EH (cell line): ENCODE data around the gene CBLN3.

ENCODE experiments used
- DNase-seq: peaks from one replicate; pipeline ENCODE4 v3.0.0-alpha.2; 2015; ENCODE audit warnings: low read depth

CBLN3 gene

DNA sequence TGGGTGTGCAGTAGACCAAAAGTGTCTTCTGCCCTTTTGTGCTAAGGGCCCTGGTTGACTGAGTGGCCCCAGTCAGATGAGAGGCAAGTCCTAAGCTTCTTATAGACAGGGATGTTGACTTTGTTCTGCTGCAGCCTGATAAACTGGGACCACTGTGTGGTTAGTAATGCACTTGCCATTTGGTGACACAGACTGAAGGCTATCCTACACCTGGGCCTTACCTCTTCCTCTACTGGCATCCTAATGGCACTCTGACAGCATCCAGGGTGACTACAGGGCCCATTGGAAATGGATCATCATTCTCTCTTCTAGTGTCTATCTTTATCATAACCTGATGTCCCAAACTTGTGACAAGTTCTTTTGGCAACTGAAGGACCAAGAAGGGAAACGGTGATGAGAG is 9.8 kb upstream of the CBLN3 start:
- no peak for DNase-seq

DNA sequence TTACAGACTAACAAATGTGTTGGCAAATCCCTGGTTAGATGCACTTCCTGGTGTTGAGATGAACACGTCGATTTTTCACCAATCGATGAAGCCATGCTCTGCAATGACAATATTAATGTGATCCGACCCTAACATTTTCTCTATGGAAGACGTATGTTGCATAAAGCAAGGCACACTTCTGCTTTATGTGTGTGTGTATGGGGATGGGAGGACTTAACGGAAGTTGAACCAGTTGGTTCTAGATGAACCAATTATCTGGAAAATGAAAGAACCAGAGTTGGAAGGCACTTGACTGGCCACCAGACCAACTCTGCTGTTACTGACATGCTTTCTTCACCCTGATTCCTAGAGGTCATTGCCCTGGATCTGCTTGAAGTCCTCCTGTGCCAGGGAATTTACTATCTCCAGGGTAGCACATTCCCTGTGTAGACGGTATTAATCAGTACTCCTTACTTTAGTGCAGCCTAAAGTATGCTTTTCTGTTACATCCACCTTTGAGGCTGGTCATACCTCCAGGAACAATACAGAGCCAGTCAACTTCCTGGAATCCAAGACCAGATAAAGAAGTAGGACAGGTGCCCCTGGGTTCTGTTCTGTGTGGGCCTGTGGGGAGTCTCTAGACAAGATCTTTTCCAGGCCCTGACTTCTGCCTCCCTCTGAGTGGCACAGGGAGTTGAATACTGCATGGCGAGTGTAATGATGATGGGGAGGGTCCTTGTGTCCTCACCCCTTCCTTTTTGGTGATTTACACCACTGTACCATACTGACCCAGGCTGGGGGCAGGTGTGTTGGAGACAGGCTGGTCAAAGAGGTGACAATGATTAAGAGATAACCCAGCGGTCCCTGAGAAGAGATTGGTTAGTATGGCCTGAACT is 9.0 kb upstream of the CBLN3 start:
- no peak for DNase-seq

DNA sequence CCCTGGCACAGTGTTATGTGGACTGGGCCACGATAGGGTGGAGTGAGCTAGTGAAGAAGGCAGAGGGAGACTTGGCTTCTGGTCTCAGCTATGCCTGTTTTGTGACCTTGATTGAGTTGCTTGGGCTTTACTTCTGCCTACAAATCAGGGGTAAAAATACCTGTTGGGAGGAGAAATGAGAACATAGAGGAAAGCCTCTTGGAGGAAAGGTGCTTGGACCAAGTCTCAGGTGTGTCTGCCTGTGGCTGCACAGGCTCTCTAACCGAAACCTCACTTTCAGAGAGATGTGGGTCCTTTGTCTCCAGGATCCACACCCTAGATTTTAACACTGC is 8.2 kb upstream of the CBLN3 start:
- DNase-seq, result no peak

DNA sequence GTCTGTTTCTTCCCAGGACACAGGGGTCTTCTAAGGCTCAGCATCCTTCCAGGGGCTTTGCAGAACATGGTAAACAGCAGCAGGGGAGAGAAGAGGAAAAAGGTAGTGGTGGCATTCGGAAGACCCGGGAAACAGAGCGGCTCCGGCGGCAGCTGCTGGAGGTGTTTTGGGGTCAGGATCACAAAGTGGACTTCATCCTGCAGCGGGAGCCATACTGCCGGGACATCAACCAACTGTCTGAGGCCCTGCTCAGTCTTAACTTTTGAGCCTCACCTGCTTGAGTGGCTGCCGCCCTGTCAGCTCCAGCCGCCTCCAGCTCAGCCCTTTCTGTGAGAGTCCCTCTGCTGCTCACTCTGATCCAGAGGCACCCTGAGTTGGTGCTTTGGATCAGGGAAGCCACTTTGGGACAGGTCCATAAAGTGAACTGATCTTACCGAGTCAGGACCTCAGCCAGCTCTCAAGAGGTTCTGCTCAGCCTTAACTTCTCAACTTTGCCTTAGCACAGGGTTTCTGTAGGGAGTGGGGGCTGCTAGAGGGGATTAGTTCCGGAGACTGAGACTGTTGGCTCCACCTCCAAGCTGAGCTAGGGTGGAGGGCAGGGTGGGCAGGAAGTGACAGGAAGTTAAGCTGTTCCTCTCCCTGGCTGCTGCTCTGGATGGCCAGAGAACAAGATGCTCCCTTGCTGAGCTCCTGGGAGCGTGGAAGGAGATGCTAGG is 7.7 kb upstream of the CBLN3 start:
- DNase-seq, result no peak

DNA sequence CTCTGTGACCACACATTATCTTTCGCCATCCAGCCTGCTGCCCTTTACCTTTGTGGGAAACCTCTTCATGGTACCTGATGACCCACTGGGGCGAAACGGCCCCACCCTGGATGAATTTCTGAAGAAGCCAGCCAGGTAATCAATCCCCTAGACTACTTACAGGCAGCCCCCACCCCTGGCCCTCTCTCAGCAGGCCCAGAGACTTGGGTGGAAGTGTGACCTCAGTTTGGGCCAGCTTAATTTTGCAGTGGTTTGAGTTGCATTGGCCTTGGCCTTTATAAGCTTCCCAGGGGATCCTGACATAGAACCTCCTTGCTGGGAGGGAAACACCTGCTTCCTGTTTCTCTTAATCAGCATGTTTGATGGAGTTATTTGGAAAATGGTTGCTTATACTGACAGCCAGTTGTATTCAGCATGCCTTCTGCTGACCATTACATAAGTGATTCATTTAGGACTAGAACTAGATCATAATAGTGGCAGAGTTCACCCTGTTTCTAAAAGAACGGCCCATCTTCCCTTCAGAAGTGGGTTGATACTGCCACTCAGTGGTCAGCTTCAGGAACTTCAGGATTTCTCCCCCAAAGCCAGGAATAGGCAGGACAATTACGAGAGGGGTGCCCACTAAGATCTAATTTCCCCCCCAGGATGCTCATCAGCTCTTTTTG is 7.0 kb upstream of the CBLN3 start:
- DNase-seq, result peak; percentile 82

DNA sequence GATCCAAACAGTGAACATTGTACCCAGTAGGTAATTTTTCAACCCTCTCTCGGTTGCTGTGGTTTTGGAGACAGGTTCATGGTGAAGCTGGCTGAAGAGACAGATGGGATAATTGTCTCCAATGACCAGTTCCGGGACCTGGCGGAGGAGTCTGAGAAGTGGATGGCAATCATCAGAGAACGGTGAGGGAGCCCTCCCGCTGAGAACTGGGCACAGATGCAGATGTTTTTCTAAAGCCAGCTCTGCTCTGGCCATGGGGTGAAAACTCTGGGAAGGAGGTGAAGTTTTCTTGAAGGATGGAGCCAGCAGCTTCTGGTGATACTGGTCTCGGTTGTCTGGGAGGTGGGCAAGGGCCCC is 6.5 kb upstream of the CBLN3 start:
- DNase-seq, result no peak

DNA sequence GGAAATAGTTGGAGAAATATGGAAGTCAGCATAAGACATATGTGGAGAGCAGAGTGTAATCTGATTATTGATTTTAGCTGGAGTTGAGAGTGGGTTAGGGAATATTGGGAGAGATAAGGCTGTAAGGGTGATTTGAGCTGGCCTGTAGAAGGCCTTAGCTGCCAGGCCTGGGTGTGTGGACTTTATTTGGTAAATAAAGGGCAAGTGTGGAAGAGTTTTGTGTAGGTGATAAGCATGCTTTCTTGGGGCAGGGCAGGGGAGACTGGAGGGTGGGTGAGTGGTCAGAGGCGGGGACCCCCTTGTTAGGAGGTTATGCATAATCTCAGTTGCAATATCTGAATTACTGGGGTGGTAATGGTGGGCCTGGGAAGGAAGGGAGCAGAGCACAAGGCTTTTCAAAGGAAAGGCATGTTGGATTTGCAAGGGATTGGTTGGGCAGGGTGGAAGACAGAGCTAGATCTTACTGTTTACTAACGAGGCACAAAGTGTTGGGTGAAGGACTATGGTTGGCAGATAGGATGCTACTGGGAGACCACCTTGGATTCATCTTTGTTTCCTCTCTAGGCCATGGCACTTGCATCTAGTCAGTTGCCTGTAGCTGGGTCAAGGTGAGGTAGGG is 5.8 kb upstream of the CBLN3 start:
- DNase-seq, result no peak

DNA sequence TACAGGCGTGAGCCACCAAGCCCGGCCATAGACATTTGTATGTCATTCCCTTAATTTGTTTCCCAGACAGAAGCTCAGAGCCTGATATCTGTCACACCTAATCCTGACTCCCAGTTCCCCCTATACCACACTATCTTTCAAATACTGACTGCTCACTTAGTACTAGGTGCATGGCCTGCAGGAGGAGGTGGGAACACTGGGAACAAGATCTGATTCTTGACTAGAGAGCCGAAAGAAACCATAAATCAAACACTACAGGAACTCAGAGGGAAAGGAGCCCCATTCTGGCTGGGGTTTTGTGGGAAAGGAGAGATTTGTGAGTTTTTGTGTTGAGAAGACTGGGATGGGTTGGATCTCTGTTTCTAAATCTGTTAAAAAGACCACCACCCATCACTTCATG is 5.2 kb upstream of the CBLN3 start:
- no peak for DNase-seq

DNA sequence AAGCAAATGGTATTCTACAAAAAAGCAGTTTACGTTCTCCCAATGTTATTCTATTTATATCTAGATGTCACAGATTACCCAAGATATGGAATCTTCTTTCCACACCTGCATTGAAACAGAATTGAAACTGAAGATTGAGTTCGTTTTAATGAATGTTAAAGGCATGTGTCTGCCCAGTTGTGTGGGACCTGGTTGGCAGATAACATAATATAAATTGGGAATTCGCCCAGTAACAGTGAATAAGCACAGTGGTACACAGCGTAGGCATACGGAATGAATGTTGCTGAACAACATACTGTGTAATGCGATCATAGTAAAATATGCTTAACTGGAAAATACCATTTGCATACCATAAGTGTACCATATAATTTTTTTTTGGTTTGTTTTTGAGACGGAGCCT is 4.6 kb upstream of the CBLN3 start:
- DNase-seq, result no peak

DNA sequence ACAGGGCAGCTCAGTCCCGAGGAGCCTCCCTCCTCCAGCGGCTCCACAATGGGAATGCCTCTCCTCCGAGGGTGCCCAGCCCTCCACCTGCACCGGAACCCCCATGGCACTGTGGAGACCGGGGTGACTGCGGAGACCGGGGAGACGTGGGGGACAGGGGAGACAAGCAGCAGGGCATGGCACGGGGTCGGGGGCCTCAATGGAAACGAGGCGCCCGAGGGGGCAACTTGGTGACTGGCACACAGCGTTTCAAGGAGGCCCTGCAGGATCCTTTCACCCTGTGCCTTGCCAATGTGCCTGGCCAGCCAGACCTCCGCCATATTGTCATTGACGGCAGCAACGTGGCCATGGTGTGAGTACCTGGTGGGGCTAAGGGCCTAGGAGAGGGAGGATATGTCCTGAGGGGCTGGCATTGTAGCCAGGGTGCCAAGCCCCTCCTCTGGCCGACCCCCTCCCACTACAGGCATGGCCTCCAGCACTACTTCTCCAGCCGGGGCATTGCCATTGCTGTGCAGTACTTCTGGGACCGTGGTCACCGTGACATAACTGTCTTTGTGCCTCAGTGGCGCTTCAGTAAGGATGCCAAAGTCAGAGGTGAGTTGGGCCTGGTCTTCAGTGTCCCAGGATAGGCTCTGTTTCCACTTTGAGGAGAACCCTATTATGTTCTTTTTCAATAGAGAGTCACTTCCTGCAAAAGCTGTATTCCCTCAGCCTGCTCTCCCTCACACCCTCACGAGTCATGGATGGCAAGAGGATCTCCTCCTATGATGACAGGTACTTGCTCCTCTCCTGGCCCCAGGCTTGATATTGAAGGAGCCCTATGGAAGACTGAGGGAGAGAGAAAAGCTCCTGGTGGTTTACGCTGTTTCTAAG is 3.0 kb upstream of the CBLN3 start:
- no peak for DNase-seq

DNA sequence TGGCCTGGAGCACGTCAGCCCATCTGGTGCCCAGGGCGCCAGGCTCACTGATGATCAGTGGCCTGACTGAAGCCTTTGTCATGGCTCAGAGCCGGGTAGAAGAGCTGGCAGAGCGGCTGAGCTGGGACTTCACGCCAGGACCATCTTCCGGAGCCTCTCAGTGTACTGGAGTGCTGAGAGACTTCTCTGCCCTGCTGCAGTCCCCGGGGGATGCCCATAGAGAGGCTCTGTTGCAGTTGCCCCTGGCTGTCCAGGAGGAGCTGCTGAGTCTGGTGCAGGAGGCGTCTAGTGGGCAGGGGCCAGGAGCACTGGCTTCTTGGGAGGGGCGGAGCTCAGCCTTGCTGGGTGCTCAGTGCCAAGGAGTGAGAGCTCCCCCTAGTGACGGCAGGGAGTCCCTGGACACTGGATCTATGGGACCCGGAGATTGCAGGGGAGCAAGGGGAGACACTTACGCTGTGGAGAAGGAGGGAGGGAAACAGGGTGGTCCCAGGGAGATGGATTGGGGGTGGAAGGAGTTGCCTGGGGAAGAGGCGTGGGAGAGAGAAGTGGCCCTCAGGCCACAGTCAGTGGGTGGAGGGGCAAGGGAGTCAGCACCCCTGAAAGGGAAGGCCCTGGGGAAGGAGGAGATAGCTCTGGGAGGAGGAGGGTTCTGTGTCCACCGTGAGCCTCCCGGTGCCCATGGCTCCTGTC is 2.2 kb upstream of the CBLN3 start:
- peak; percentile 93 for DNase-seq

DNA sequence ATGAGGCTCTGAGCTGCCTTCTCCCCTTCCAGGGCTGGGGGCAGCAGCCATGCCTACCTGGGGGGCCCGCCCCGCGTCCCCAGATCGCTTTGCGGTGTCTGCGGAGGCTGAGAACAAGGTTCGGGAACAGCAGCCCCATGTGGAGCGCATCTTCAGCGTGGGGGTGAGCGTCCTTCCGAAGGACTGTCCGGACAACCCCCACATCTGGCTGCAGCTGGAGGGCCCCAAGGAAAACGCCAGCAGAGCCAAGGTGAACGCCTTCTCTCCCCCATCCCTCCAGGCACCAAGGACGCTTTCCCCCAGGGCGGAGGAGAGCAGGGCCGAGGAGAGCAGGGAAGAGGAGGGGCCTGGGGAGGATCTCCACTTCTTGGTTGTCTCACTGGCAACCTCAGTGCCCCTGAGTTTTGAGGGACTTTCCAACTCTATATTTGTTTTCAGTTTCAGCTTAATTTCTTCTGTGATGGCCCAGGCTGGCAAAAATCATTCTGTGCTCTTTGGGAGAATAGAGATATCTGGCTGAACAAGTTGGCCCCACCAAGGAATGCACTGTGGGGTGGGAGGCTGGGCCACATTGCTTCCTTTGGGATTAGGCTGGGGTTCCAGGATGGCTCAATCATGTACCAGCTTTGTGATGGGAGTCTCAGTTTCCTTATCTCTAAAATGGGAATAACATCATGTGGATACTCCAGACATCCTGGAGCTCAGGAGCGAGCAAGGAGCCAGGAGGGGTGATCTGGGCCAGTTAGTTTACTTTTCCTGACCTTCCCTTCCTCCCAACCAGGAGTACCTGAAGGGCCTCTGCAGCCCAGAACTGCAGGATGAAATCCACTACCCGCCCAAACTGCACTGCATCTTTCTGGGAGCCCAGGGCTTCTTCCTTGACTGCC is 1.5 kb upstream of the CBLN3 start:
- DNase-seq, result peak; percentile 70

DNA sequence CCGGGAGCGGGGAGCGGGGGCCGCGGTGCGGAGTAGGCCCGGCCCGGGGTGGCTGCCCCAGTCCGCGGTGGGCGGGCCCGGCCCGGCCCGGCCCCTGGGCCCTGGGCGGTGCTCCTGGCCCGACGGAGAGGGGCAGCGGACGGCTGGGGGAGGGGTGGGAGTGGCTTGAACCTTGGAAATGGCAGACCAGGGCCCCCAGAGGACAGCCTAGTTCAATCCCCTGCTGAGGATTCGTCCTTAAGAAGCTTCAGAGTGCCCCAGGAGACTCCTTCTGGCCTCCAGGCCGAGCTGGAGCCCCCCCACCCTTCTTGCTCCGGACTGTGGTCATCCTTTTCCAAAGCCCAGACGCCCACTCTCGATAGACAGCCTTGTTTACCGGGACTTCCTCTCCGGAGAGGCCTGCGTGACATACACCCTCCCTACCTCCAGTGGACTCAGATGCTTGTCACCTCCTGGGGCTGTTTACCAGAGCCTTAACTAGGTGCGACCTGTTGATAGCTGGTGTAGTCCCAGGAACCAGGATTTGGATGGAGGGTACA is 744 bp upstream of the CBLN3 start:
- DNase-seq, result peak; percentile 86

DNA sequence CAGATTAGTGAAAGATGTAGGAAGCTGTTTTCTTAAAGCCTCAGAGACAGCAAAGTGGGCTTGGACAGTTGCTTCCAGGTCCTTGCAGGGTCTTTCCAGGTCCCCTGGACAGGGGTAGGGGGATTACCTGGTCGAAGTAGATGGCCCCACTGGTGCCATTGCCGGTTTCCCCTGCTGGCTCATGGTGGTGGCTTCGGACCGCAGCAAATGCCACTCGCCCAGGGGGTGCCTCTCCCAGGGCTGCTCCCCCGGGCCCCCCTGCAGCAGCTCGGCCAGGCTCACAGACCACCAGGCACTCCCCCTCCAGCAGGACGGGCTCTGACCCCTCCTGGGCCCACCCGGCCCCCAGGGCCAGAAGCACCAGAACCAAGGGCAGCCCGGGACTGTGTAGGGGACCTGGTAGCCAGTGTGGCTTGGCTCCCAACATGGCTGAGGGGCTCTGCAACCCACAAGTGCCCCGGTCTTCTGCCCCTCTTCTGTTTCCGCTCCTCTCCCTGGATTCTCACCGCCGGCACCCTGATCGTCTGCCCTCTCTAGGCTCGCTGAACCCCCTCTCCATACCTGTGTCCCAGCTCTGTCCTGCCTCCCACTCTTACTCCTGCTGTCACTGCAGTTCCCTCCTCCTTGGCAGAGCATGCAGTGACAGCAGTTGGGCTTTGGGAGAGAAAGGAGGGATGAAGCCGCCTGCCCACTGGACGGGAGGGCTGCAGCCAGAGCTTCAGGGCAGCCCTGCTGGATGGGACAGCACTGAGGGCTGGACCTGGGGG is 657 bp downstream of the CBLN3 start:
- DNase-seq, result no peak

DNA sequence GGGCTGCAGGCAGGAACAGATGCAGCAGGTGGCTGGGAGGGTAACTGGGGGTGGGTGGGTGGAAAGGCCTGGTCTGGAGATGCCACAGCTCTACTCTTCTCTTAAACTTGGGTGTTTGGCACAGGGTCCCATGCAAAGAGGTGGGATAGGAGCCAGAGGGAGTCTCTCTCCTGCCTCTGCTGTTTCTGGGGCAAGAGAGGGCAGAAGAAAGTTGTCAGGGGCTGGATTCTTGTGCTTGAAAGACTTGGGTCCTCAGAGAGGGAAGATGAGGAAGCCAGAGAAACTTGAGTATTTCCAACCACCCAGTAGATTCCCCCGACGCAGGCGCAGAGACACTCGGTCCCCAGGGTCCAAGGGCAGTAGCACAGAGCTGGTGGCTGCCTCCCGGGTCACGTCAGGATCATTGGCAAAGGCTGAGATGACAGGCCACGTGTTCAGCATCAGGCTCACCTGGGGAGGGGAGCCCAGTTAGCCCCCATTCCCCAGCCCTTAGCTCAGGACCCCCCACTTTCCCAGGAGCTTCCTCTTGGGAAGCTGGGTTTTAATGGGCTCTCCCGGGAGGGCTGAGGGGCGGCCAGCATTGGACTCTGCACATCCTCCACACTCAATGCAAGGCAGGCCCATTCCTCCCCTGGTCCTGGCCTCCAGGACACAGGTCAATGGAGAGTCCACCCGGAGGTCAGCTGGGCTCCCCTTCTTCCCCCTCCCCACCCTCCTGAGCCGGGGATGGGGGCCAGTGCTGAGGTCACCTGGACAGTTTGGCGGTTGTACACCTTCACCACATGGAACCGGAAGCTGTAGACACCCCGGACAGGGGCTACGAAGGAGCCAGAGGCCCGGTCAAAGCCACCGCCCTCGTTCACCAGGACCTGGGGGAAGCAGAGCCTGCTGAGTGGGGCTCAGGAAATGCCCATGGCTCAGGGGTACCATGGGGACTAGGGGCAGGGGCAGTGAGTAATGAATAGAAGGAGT is 1.6 kb downstream of the CBLN3 start:
- no peak for DNase-seq

DNA sequence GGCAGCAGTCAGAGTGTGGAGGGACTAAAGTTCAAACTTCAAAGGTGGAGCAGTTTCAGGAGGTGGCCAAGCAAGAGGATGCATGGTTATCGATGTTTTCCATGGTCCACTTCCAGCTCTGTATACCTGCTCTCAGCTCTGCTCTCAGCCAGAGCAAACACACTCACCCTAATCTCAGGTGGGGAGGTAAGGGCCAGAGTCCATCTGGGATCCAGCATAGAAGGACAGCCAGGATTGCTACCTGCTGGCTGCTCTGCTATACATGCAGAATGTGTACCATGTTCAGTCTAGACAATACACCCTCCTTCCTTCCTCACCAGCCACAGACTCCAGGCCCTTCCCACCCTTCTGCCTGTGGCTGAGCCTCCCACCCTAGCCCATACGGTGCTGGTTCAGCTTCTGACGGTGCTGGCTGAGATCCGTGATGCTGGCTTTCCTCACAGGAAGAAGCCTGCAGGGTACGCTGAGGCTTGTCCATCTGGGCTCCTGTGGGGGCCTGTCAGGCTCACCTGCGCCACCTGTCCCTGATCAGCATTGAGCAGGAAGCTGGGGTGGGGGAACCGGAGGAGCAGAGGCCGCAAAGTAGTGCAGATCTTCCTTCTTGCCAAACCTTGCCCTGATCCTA is 2.4 kb downstream of the CBLN3 start:
- no peak for DNase-seq

DNA sequence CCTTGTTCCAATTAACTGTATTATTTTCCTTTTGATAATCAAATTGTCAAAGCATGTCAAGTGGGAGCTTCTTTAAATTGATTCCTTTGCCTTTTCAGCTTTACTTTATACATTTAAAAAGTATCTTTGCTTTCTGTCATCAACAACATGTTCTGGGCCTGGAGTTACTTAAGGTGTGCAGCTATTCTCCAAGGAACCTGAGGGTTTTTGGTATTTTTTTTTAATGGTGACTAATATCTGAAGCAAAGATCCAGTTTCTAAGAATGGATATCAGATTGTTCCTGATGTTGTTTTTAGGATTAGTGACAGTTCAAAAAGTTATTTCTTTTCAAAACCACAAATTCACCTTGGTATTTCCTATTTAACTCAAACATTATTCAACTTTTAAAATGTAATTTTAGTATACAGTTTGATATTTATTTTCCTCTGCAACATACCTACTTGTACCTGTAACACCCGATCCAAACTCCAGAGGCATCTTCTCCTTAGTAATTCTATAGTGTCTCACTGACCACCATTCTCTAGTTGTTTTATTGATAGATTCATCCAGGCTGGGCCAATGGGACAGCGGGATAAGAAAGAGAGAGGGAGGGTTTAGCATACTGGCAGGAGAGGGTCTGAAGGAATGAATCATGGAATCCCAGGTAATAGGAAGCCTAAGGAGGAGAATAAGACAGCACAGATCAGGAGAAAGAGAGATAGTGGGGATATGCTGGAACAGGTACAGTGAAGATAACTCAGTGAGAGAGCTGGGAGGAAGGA is 3.1 kb downstream of the CBLN3 start:
- DNase-seq, result no peak
